WERI-Rb-1 (cell line): Measurements from ENCODE around the gene CHST8.

Experiments
- DNase-seq: peaks from one replicate; pipeline ENCODE4 v3.0.0-alpha.2; 2020
- H3K27ac ChIP-seq: fragments of 250-450 bp; sonication (Bioruptor Pico); 2 replicates; pipeline ENCODE4 v1.5.1; 2020; ENCODE audit warnings: mild to moderate bottlenecking, moderate library complexity
- H3K27me3 ChIP-seq: fragments of 250-450 bp; sonication (Bioruptor Pico); 2 replicates; pipeline ENCODE4 v1.5.1; 2021; ENCODE audit warnings: mild to moderate bottlenecking, low read depth, moderate library complexity; ENCODE audit not compliant: insufficient read depth, severe bottlenecking
- H3K36me3 ChIP-seq: fragments of 250-450 bp; sonication (Bioruptor Pico); 2 replicates; pipeline ENCODE4 v1.5.1; 2020; ENCODE audit warnings: mild to moderate bottlenecking, moderate library complexity
- H3K4me3 ChIP-seq: 2 replicates; pipeline ENCODE4 v1.5.1; 2011; ENCODE audit warnings: low read depth, mild to moderate bottlenecking, control low read depth, low read length
- H3K9me3 ChIP-seq: fragments of 250-450 bp; sonication (Bioruptor Pico); 2 replicates; pipeline ENCODE4 v1.5.1; 2021; ENCODE audit warnings: mild to moderate bottlenecking, moderate library complexity; ENCODE audit not compliant: severe bottlenecking
- TF ChIP-seq, protein P1 (sequence below): IDR thresholded peaks from 2 replicates; pipeline ENCODE4 v1.5.1; 2011; ENCODE audit warnings: low read depth, mild to moderate bottlenecking, control low read depth, inconsistent platforms, low read length

CHST8 gene

DNA sequence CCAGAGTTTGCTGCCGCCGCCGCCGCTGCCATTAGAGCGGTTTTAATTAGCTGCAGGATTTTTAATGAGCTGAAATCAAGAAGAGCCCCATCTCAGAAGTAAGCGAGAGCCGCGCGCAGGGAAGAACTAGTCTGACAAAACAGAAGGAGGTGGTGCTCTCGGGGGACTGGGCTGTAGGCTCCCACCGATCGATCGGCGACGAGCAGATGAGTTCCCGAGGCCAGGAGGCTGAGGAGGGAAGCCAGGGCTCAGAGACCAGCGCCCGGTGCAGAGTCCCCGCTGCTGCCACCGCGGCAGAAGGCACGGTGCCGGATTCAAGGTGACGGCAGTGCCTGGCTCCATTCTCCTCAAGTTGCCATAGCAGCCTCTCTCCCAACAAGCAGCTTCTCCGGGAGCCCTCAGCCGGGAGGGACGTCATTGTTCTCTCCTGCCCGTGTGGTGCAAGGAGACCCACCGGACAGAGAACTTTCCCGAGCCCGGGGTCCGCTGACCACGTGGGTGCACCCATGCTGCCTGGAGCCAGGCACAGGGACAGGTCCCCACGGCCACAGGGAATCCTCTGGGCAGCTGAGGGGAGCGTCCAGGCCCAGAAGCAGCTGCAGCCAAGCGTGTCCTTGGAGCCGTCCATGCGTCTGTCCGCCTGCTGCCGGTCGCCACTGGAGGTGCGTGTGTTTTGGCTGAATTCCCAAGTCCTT, 62.9 kb downstream of the CHST8 start:
- TF ChIP-seq, protein P1, sequence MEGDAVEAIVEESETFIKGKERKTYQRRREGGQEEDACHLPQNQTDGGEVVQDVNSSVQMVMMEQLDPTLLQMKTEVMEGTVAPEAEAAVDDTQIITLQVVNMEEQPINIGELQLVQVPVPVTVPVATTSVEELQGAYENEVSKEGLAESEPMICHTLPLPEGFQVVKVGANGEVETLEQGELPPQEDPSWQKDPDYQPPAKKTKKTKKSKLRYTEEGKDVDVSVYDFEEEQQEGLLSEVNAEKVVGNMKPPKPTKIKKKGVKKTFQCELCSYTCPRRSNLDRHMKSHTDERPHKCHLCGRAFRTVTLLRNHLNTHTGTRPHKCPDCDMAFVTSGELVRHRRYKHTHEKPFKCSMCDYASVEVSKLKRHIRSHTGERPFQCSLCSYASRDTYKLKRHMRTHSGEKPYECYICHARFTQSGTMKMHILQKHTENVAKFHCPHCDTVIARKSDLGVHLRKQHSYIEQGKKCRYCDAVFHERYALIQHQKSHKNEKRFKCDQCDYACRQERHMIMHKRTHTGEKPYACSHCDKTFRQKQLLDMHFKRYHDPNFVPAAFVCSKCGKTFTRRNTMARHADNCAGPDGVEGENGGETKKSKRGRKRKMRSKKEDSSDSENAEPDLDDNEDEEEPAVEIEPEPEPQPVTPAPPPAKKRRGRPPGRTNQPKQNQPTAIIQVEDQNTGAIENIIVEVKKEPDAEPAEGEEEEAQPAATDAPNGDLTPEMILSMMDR: no peak
- Histone ChIP-seq H3K36me3 (no peaks in the 10 kb centered on the region; the same call in 1 of the 2 replicates), H3K27me3 (no peaks in the 10 kb centered on the region), H3K27ac (peak overlapping the region; percentile 96), H3K9me3 (no peaks in the 10 kb centered on the region), H3K4me3 (no peak overlapping the region)
- peak; percentile 42 for DNase-seq

DNA sequence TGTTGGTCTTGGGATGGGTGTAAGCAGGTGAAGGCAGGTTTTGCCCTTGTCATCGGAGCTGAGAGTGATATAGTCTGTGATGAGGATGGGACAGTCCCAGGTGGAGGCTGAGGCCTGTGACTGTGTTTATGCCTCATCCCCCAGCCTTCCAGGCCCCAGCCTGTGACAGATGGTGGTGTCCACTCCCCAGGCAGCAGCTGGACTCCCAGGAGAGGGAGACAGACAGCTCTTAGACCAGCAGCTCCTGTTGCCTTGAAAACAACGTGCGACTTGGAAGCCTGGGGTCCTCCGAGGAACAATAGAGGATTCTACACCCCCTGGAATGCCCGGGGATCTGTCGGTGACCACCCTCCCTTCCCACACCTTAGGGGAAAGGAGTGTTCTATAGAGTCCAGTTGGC, 63.8 kb downstream of the CHST8 start:
- H3K9me3 ChIP-seq: no peaks in the 10 kb centered on the region
- peak overlapping the region; percentile 96 for H3K27ac ChIP-seq
- DNase-seq: peak; percentile 93
- H3K36me3 ChIP-seq: no peaks in the 10 kb centered on the region; the same call in 1 of the 2 replicates
- H3K27me3 ChIP-seq: no peaks in the 10 kb centered on the region
- TF ChIP-seq, protein P1: peak; percentile 48
- no peak overlapping the region for H3K4me3 ChIP-seq

DNA sequence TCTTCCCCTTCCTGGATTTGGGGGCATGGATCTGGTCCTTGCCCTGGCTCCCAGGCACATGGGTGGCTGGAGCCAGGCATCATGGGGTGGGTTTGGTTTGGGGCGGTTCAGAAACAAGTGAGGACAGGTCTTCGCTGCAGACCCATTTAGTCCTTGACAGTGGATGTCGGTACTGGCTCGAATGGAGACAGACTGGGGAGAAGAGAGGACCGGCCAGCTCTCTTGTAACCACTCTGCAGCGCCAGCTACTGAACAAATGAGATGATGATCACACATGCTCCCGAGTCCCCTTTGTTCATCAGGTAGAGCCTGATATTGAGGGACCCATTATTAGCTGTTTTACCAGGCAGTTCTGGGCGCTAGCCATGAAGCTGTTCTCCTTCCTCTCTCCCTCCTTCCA, 64.5 kb downstream of the CHST8 start:
- H3K27ac ChIP-seq: peak overlapping the region; percentile 96
- TF ChIP-seq, protein P1: 0 out of 2 replicates have a peak, but pooled peaks have one; percentile 31
- H3K27me3 ChIP-seq: no peaks in the 10 kb centered on the region
- DNase-seq: peak; percentile 41
- no peaks in the 10 kb centered on the region for H3K9me3 ChIP-seq
- H3K36me3 ChIP-seq: peaks cover under 1% of the 10 kb centered on the region; the same call in 1 of the 2 replicates
- no peak overlapping the region for H3K4me3 ChIP-seq

DNA sequence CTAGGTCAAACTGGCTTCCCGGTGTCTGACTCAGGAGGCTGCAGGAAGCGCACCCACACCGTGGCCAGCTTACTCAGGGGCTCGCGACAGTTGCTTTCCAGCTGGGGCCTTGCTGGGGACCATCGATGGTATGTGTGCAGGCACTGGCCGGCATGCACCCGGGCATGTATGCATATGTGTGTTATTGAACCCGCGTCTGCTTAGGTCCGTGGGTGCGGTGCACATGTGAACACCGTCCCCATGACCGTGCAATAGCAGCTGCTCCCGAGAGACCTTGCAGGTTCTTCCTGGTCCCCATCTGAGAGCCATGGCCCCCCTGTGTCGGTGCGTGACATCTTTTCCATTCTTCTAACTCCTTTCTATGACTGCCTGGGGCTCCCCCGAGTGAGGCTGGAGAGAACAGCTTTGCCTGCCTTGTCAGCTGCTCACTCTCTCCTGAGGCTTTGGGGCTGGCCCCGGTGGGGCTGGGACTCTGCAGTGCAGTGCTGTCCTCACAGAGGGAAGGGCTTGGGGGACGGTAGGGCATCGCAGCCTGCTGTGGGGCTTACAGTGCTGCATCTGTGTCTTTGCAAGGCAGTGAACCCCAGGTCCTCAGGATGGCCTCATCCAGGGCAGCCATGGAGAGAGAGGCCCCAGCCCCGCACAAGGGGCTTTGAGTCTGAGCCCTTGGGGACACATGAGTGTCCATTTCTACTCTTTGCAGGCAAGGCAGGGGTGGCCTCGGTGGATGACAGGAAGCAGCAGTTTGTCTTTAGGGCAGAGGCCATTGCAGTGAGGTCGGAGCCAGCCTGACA, 65.1 kb downstream of the CHST8 start:
- peak; percentile 40 for DNase-seq
- Histone ChIP-seq H3K9me3 (no peaks in the 10 kb centered on the region), H3K4me3 (no peak overlapping the region), H3K27me3 (no peaks in the 10 kb centered on the region), H3K27ac (peak overlapping the region; percentile 96), H3K36me3 (peaks cover 3% of the 10 kb centered on the region)
- TF ChIP-seq, protein P1: no peak

DNA sequence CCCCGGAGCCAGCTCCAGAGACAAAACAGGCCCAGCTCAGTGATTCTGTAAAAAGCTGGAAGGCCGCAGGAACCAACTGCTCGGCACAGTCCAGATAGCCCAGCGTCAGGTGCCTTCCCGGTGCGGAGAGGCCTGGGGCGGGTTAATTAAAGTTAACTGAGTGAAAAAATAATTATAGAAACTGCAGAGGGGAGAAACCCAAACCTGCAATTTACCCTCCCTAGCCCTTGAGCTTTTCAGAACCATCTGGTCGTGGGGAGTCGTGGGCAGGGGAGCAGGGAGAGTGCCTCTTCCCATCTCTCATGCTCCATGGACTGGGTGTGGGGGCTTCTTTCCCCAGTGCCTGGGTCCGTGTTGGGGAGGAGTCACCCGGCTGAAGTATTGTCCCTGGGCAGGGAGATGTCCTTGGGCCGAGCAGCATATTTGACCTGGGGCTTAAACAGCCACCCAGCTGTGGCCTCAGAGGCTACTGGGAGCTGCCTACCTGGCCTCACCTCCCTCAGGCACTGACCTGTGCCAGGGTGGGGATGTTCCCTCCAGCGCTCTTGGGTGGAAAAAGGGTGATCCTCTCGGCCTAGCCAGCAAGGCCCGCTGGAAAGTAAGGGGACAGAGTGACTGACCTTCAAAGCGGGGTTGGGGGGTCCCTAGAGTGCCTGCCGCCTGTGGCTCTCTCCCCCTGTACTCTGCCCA, 65.9 kb downstream of the CHST8 start:
- DNase-seq: no peak
- no peaks in the 10 kb centered on the region for H3K27me3 ChIP-seq
- H3K4me3 ChIP-seq: no peak overlapping the region
- H3K27ac ChIP-seq: peak overlapping the region; percentile 96
- peaks cover 3% of the 10 kb centered on the region for H3K36me3 ChIP-seq
- TF ChIP-seq, protein P1: no peak
- H3K9me3 ChIP-seq: no peaks in the 10 kb centered on the region
